GM10266 (cell line): ENCODE data around the gene TERB1.

Source experiments
- DNase-seq: peaks from one replicate; pipeline ENCODE4 v3.0.0; 2012; ENCODE audit errors: extremely low spot score
- TF ChIP-seq, protein P1 (sequence below): IDR thresholded peaks from 2 replicates; pipeline ENCODE4 v1.5.1; 2012; ENCODE audit warnings: mild to moderate bottlenecking, low read depth; ENCODE audit not compliant: control insufficient read depth, insufficient read depth; ENCODE audit errors: missing control alignments

Gene TERB1

DNA sequence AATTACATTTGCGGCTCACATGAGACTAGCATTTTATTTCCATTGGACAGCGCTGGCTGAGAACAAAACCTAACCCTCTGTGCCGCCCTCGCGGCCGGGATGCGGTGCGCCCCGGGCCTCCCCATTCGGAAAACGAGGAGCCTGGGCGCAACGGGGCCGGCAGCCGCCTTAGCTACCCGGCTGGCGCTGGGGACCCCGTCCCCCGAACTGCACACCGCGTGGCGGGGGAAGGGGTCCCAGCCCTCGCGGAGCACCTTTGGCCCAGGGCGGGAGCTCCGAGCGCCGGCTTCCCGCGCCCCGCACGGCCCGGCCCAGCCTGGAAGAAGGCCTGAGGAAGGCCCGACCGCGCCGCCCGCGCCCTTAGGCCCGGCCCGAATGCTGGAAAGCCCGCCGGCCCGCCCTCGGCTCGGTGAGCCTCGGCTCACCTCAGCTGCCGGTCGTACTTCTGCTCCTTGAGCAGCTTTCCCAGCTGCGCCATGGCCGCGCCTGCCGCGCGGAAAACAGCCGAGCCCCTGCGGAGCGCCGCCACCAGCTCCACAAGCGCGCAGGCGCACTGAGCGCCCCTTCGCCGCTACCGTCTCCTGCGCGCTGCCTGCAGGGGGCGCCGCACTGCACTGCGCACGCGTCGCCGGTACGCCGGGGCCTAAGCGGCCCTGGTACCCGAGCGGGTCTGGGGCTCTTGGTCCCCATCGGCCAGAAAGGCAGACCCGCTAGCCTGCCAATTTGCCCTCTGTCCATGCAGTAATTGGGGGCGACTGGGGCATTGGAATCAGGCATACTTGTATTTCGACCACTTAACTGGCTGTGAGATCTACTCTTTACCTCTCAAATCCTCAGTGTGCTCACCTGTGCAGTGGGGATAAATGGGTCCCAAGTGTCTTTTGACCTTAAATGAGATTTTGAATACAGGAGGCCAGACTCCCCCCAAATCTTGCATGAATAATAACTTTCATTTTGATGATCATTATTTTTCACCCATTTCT lies 29.3 kb upstream of the TERB1 start, which contains the start of gene NAE1:
NAE1 (minus strand) TSS at position 555 of the 983 bp plus-strand sequence; CDS start at position 478, 77 bp downstream.
- DNase-seq: peak; percentile 97
- TF ChIP-seq, protein P1, sequence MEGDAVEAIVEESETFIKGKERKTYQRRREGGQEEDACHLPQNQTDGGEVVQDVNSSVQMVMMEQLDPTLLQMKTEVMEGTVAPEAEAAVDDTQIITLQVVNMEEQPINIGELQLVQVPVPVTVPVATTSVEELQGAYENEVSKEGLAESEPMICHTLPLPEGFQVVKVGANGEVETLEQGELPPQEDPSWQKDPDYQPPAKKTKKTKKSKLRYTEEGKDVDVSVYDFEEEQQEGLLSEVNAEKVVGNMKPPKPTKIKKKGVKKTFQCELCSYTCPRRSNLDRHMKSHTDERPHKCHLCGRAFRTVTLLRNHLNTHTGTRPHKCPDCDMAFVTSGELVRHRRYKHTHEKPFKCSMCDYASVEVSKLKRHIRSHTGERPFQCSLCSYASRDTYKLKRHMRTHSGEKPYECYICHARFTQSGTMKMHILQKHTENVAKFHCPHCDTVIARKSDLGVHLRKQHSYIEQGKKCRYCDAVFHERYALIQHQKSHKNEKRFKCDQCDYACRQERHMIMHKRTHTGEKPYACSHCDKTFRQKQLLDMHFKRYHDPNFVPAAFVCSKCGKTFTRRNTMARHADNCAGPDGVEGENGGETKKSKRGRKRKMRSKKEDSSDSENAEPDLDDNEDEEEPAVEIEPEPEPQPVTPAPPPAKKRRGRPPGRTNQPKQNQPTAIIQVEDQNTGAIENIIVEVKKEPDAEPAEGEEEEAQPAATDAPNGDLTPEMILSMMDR: peak; percentile 100

DNA sequence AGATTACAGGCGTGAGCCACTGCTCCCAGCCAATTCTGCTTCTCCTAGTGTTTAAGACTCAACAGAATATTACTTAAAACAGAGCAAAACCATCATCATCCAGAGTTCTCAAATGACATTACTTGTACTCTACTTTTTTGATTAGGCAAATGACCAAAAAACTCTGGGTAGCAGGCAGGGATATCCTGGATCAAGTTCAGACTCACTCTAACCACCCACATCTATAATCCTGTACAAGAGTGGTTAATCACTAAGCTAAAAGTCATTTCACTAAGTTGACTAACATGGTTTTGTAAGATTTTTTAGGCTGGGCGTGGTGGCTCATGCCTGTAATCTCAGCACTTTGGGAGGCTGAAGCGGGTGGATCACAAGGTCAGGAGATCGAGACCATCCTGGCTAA lies 22.6 kb upstream of the TERB1 start:
- TF ChIP-seq, protein P1: no peak

DNA sequence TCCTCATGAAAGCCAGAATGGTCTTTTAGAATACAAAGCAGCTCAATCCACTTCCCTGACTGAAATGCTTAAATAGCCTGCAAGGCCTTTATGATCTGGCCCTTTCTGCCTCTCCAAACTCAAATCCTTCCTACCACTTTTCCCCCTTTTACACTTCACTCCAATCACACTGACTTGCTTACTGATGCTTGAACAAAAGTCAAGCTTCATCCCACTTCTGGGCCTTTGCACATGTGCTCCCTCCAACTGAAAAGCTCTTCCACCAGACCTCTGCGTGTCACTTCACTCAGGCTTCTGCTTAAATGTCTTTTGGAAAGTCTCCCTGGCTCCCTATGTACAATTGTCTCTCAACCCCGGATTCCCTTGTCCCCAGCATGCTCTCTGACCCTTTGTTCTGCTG lies 13.3 kb upstream of the TERB1 start:
- DNase-seq: no peak
- TF ChIP-seq, protein P1: no peak

More for the DNA sequence above, 22.6 kb upstream of the TERB1 start:
- DNase-seq: no peak

DNA sequence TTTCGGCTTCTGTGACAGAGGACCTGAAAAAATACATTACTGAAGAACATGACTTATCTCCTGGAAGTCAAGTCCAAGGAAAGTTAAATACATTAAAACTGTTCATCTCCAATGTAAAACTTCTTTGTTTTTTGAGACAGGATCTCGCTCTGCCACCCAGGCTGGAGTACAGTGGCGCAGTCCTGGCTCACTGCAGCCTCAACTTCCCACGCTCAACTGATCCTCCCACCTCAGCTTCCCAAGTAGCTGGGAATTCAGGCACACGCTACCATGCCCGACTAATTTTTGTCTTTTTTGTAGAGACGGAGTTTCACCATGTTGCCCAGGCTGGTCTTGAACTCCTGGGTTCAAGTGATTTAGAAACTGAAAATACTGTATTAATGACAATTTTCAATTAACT lies 9.7 kb upstream of the TERB1 start:
- DNase-seq: no peak
- TF ChIP-seq, protein P1: no peak

GRCh38 chr16:66810391-66810790 lies 9.0 kb upstream of the TERB1 start:
- TF ChIP-seq, protein P1: no peak

GRCh38 chr16:66809765-66810164 lies 8.4 kb upstream of the TERB1 start:
- no peak for DNase-seq
- TF ChIP-seq, protein P1: no peak

More at GRCh38 chr16:66810391-66810790, 9.0 kb upstream of the TERB1 start:
- no peak for DNase-seq

- DNase-seq: no peak
- TF ChIP-seq, protein P1: no peak
Measured at GRCh38 chr16:66802159-66802558, 775 bp upstream of the TERB1 start.
